Activated T-helper 9 cell treated with anti-CD3 and anti-CD28 coated beads, Interleukin-2, amount 50 U/mL, for 16 hours (primary cell): ENCODE measurements around the gene NPDC1.

Source experiments
- DNase-seq: peaks from one replicate; pipeline ENCODE4 v3.0.0-alpha.2; 2020; ENCODE audit warnings: low read depth

Gene NPDC1

DNA sequence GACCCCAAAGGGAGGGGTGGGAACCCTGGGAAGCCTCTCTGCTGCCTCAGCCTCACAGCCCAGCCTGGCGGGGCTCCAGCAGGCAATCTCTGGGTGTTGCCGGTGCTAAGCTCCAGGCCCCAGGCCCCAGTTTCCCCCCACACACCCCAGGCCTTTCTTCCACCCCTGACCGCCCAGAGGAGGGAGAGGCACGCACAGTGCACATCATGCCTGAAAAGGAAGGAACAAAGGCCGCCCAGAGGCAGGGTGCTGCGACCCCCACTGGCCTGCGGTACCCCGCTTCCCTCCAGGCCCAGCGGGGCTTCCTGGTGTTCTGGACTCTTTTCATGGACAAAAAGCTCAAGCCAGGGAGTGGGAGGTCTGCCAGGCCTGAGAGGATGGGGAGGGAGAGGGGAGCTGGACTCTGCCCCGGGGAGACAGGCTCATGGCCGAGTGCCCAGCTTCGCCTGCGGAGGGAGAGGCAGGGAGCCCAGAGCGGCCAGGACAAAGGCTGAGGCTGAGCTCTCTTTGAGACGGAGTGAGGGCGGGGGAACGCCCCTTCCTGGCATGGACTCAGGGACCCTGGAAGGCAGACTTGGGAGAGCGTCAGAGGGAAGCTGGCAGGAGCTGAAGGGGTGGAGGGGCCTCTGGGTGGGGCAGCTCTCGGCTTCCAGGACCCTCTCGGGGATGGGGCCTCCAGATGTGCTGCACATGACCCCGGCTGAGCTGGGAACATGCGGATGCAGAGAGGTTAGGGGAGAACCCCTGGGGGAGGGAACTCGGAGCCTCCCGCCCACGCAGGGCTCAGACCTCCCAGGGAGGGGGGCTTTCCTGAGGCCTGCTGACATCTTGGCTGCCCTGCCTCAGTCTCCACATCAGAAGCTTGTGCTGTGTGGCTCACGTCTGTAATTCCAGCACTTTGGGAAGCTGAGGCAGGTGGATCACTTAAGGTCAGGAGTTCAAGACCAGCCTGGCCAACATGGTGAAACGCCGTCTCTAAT is 9.7 kb upstream of the NPDC1 start:
- no peak for DNase-seq

DNA sequence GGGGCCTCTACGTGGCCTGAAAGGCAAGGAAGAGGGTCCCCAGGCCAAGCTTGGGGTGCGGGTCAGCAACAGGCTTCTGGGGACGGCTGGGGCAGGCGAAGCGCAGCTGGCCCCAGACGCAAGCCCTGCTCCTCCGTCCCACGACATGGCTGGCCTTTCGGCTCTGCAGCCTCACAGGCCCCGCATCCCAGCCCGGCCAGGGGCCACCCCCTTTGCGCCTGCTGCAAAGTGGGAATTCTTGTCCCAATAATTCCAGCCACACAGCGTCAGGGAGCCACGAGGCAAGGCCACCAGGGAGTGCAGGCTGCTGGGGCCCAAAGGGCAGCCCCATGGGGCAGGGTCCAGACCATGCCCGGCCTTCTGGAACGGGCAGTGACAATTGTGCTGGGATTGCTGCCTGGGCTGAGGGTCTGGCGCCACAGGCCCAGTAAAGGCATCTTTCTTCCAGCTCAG is 9.0 kb upstream of the NPDC1 start:
- DNase-seq = no peak

GRCh38 chr9:137053944-137054931 is 8.3 kb upstream of the NPDC1 start, which contains the start of gene ENTPD2:
Gene ENTPD2 (minus strand): TSS chr9:137054061. CDS start chr9:137053997, 64 bp downstream.
- peak; percentile 31 for DNase-seq

DNA sequence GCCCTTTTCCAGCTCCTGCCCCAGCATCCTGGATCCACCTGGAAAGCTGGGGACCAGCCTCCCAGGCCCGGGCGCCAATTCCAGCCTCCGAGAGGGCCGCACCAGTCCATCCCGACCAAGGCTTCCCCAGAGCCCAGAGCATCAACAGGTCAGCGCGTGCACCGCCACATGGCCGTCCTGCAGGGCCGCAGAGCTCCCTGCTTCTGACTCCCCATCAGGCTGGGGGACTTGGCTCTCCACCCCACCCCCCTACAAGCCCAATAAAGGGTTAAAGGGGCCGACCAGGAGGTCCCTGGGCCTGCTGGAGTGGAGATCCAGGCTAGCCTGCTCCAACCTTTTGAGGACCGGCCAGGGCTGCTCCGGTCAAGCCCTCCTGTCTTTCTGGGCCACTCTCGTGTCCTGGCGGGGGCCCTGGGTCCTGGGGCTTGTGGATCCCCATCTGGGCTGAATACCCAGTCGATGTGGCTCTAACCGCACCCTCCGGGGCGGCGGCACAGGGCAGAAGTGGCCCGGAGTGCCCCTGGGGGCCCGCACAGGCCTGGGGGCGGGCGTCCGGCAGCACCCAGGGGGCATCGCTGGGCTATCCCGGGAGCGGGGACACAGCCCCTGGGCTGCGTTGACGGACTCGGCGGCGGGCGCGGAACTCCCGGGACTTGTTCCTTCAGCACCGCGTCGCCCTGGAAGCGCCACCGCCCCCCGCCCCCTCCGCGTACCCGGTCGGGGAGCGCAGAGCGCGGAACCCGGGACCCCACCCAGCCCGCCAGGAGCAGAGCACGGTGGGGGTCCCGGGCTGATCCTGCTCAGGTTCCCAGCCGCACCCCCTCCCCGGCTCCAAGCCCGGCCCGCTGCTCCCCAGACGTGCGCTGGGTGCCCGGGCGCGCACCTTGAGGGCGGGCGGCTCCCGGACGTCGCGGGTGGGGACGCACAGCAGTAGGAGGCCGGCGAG is 7.3 kb upstream of the NPDC1 start:
- no peak for DNase-seq

DNA sequence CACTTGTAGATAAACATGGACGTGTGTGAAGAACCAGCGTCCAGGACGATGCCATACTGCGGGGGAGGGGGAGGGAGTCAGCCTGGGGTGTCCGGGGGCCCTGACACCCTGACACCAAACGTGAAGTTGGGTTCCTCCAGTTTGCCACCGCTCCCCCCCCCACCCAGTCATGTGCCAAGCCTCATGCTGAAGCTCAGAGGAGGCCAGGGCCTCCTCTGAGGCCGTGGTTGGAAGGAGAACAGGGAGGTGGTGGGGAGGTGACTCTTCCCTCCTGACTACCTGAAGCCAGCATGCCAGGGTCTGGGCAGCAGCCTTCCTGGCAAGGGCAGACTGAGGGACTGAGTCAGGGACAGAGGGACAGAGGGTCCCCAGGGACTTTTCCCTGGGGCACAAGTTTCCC is 6.3 kb upstream of the NPDC1 start:
- no peak for DNase-seq

- no peak for DNase-seq
Measured at GRCh38 chr9:137051145-137051724, 5.3 kb upstream of the NPDC1 start.

- no peak for DNase-seq
Measured at GRCh38 chr9:137050570-137050969, 4.6 kb upstream of the NPDC1 start.

DNA sequence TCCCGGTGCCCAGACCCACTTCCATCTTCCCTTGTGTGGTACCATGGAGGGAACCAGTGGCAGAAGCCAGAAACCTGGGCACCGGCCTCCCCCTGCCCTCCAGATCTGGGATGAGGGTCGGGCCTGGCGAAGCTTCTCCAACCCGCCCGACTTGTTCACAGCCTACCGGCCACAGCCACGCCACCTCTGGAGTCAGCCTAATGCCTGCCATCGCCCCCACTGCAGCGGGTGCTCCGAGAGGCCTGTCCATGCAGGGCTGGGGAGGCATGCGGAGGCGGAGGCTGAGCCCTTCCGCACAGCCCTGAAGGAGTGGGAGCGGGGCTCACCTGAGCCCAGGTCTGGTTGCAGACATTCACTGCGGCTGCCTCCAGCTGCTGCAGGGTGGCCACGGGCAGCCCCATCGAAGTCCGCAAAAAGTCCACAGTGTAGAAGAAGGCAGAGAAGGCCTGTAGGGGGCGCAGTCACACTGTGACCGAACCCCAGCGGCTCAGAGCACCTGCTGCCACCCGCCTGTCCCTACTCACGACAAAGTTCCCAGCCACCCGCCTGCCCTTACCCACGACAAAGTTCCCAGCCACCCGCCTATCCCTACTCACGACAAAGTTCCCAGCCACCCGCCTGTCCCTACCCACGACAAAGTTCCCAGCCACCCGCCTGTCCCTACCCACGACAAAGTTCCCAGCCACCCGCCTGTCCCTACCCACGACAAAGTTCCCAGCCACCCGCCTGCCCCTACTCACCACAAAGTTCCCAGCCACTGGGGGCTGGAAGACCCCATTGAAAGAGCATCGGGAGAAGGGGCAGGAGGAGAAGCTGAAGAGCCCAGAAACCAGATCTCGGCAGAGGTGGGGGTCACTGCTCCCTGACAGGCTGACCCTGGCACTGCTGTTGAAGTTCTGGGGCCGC is 3.8 kb upstream of the NPDC1 start:
- DNase-seq = peak; percentile 36

DNA sequence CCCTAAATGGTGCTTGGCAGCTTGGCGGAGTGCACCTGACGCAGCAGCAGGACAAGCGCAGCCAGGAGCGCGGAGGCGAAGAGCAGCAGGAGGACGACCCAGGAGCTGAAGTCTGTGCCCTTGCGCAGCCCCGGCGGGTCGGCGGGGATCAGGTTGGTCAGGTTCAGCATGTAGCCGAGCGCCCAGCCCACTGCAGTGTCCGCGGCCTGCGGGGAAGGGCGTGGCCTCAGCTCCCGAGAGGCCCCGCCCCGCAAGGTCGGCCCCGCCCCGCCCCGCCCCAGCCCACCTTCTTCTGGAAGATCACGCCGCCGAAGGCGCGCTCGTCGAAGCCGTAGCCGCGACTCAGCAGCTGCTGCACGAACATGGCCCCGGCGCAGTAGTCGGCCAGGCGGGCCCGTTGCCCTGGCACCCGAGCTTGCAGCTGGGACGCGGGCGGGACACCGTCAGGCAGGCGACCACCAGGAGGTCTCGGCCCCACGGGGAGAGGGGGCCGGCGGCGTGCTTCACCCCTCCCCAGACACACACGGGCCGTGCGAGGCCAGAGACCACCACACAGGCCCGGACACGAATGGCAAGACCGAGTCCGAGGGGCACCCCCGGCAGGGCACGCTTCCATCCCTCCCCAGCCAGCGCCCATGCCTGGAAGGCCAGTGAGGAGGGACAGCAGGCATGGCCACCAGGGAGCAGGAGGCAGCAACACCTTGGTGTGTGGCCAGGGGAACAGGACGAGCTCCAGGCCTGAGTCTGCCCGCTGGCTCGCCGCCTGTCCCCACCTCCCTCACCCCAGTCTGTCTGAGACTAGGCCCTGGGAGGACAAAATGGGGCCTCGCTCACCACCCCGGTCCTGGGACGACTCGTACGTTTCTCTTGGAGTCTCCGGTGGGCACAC is 2.9 kb upstream of the NPDC1 start:
- no peak for DNase-seq

DNA sequence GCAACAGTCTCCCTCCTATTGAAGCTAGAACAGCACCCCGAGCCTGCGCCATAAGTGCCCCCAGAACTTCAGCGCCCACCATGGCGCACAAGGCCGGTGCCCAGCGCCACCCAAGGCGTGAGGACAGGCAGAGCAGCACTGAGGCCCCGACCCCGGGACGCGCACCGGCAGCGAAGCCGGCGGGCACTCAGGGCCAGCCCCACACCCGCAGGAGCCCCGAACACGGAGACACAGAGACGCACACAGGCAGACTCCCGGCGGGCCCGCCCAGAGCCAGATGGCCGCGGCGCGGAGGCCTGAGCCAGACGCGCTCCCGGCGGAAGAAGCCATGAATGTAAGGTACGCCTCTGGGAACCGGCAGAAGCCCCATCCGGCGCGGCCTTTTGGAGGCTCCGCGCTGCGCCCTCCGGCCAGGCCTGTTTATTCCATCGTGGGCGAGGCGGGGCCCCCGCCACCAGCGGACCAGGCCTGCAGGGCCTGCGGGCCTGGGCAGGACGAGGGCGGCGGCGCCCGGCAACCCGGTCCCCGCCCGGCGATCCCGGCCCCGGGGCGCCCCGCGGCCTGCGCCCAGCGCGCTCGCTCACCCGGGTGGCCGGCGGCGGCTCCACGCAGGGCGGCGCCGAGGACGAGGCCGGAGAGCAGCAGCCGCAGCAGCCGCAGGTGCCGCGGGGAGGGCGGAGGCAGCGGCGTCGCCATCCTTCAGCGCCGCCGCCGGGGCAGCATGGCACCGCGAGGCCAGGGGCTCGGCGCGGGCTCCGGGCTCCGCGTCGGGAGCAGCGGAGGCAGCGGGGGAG is 486 bp downstream of the NPDC1 start:
- no peak for DNase-seq

DNA sequence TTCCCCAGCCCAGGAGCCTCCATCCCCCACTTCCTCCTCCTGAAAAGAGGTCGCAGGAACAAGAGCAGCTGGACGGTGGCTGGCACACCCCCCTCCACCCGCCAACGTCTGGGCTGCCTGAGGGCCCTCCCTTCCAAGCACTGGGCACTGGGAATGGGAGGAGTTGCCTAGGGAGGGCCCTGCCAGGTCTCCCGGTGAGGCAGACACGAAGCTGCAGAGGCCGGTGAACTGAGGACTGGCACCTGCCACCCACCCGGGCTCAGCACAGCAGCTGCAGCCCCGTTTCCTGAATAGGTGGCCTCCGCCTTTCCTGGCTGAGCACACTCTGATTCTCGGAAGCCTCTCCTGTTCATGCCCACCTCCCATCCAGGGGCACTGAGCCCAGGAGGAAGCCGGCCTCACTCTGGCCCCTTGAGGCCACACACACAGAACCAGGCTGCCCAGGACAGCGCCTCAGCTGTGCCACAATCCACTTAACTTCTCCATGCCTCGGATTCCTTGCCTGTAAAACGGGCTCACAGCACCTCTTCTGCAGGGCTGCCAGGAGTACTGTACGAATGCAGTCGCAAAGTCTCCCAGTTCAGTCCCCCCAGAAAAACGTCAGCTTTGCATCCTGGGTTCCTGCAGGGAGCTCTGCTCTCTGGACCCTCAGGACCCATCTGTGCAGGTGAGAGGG is 1.3 kb downstream of the NPDC1 start:
- no peak for DNase-seq

DNA sequence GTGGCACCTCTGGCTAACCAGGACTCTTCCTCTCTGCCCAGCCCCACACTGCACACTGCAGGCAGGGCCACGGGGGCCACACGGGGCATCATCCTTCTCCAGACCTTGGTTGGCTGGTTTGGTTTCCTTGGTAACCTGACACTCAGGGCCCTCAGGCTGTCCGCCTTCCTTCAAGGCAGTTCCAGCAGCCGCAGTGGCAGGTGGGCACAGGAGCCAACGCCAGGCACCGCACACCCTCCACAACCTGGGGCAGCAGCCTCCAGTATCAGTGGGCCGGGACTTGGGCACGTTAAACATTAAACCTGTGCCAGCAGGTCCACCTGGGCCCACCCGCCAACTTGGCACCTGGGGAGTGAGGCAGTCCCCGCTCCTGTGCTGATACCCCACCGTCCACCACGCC is 1.9 kb downstream of the NPDC1 start:
- no peak for DNase-seq

- no peak for DNase-seq
Measured at GRCh38 chr9:137042751-137043727, 2.9 kb downstream of the NPDC1 start.

GRCh38 chr9:137041124-137041523 is 4.9 kb downstream of the NPDC1 start:
- DNase-seq = no peak

DNA sequence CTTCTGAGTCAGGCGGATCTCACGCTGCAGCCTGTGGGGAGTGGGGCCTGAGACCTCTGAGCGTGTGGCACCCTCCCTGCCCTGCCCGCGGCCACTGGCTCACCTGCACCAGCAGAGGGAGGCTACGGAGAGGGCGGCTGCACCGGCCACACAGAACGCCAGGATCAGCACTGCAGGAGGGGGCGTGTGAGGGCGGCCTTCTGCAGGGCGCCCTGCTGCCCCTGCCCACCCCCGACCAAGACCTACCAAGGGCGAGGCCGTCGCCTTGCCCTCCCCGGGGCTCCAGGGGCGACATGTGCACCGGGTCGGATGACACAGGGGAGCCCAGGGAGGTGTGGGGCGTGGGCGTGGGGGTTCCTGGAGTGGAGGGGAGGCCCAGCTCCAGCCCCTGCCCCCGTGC is 5.4 kb downstream of the NPDC1 start:
- DNase-seq = no peak
